Gastroesophageal sphincter (tissue), 3 donors: ENCODE measurements around the gene RAB3B.

Experiments used
- CTCF ChIP-seq, 4 experiments: fragments of 200-600 bp in 2 of 4; fragments of 450-650 bp in 2 of 4; sonication (generic) in 1 of 4; IDR thresholded peaks; one replicate each; pipeline ENCODE4 v1.5.1; 2017 to 2019; ENCODE audit warnings: antibody characterized with exemption in 4 of 4, mild to moderate bottlenecking in 2 of 4, moderate library complexity in 2 of 4
- EP300 ChIP-seq: sonication (generic); formaldehyde crosslinking; IDR thresholded peaks from one replicate; pipeline ENCODE4 v1.6.1; 2017; ENCODE audit warnings: antibody characterized with exemption, mild to moderate bottlenecking
- POLR2A ChIP-seq, 2 donors: fragments of 450-650 bp; IDR thresholded peaks; one replicate each; pipeline ENCODE4 v1.6.1; 2017; ENCODE audit warnings: antibody characterized with exemption in 2 of 2, mild to moderate bottlenecking in 2 of 2, moderate library complexity in 1 of 2
- POLR2AphosphoS5 ChIP-seq: sonication (generic); formaldehyde crosslinking; IDR thresholded peaks from one replicate; pipeline ENCODE4 v1.6.1; 2017; ENCODE audit warnings: antibody characterized with exemption

- TF ChIP-seq CTCF (IDR thresholded peaks at IDR 0.05) = no peak
- no peak for TF ChIP-seq POLR2AphosphoS5
- no peak for TF ChIP-seq POLR2A (IDR thresholded peaks at IDR 0.05)
- no peak for TF ChIP-seq EP300
Observed at GRCh38 chr1:51981555-51981954, 8.9 kb downstream of the RAB3B start.
